Hematopoietic multipotent progenitor cell treated with erythropoietin and hydrocortisone succinate and interleukin-3 and kit ligand, for 8 days (in vitro differentiated cells): ENCODE data around the gene PPFIBP1.
"Not testable (repeated sequence)": the region's sequence is repeated elsewhere in the genome, so short reads cannot be mapped to it uniquely, and the experiment has no call there.

ENCODE experiments used
- DNase-seq: peaks from one replicate; pipeline ENCODE4 v3.0.0-alpha.2; 2015

PPFIBP1 gene

DNA sequence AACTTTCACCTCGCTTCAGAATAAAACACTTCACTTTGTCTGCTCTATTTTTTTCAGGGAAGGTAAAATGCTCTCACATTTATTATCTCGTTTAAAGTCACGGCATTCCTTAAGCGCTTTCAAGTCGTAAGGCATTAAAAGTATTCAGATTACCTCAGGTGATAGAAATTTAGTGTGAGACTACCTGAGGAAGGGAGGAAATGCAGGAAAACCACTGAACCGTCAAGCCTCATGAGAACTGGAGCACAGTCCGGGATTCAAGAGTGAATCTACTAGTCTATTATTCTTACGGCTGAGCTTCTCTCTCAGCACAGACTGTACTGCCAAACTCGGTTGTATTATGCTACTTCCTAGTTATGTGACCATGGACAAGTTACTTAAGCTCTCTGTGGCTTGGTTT is 8.3 kb upstream of the PPFIBP1 start:
- DNase-seq = no peak

DNA sequence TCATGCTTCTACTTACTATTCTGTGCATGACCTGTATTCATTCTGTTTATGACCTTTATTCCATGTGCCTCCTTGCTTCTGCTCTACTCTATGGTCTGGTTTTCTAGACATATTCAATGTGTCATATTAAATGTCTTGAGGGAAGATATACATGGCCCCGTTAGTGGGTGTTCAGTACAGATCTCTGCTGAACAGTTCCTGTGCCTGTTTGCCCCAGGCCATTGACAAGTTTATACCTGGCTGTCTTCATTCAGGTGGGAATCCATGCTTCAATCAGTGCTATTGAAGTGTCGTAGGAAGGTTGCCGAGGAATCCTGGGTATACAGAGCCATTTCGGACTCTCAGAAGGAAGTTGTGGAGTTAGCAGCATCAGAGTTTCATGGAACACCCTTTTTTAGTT is 7.4 kb upstream of the PPFIBP1 start:
- DNase-seq = no peak

- no peak for DNase-seq
These were observed 6.5 kb upstream of the PPFIBP1 start for GRCh38 chr12:27517546-27517945.

DNA sequence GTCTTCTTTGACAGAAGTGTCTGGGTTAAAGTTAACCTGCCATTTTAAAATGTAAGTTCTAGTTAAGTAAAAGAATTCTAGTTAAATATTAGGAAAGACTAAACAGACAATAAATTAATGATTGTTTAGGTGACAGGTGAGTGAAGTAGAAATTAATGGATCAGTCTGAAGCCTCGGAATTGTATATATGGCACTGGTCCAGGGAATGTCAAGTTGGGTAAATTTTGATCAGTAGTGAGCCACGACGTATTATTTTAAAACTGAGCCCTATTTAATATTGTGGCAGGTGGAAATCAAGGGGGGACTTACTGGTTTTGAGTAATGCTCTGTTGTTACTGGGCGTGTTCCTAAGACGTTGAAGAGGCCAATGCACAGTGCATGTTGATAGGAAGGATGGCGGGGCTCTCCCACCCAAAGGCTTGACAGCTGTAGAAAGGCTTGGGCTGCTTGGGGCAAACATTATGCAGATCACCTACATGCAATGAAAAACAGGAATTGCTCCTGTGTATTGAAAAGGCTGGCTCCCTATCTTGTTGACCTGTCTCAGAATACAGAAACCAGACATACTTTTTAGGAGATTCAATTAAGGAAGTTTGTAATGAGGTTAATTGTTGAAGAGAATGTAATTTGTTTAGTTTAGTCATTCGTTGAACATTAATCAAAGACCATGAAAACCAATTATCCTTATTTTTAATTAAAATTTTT is 5.9 kb upstream of the PPFIBP1 start:
- DNase-seq = no peak

DNA sequence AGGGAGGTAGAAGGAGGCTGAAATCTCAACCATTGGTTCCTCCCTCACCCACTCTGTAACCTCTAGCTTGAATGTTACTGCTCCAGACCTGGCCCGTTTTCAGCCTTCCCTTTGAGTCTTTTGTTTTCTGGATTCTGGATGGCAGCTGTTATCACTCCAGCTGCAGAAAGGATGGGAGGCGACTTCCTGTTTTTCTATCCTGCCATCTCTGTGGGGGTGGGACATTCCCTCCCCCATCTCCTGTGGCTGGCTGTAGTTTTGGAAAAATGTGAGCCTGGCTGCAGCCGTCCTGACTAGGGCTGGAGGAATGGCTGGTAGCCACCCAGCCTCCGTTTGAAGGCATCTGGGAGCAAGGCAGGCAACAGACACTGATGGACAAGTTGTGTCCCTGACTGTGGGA is 2.9 kb upstream of the PPFIBP1 start:
- DNase-seq = no peak

DNA sequence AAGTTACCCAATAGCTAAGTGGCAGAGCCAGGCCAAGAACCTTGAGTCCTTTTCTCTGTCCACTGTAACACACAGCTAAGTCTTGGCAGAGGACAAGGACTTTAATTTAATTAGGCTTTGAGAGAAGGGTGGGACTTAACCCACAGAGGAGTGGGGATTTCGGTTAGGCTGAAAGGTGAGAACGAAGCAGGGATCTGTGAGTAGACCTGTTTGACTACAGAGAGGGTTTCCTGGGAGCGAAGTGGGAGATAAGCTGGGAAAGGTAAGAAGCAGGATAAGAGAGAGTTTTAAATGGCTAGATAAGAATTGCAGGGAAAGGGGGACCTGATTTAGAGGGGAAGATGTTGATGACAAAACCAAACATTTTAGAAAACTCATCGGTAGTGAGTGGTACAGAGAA is 2.0 kb upstream of the PPFIBP1 start:
- DNase-seq = no peak

DNA sequence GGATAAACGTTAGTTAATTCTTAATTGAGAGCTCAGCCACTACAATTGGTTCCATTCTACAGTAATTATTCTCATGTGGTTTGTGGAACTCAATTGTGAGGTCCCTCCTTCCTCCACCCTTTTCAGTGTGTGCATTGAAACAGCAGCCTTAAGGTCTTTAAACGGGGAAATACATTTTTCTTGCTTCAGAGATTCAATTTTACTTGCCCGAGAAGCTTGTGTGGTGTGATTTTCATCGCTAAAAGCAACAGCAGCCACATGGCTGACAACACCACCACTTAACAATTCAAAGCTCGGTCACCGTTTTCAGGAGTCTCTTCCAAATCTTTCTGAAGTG is 733 bp upstream of the PPFIBP1 start:
- no peak for DNase-seq

DNA sequence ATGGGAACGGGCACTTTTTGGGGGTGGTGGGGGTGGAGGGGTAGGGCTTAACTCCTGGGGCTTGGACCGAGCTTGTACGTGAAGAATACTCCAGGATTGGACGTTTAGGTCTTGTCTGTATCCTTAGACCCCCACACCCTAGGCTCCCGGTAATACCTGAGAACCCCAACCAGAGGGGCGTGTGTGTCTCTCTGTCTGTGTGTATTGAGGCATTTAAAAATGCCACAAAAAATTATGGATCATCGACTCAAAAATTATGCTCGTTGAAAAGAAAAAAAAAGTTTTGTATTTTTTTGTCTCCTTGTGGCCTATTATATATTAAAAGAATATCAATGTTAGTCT is 459 bp downstream of the PPFIBP1 start:
- DNase-seq = no peak

DNA sequence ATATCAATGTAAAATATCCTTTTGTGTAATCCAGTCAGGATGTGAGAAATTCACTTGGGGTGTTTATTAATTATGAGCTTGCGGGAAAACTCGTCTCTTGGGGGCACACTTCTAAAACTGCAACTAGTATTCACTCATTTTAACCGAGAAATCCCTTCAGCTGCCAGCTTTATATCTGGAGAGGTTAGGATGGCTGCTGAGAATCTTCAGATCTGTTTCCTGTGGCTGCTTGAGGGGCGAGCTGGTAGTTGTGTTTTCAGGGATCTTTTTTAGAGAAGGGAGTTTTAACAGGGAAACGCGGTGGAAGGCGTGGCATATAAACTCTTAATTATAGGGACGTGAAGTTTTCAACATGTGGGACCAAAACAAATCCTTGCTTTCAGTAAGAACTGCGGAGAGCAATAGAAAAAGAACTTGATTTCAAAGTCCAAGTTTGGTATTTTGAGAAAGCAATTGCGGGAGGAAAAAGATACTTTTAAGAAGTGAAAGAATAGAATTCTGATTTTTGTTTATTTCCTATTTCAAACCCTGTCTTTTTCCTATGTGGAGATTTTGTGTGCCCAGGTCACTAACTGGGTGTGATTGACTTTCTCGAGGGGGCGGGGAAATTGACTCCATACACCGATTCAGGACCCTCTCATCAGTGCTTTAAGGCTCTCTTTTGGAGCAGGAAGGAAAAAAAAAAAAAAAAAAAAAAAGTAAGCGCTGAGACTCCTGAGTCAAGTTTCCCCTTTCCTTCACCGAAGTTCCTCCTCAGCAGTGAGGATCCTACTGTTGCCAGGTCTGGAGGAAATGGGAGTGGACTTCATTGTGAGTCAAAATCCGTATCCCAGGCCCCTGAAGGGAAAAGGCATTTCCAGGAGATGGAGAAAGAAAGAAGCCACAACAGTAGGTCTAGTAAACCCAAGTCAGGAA is 1.1 kb downstream of the PPFIBP1 start:
- DNase-seq = peak; percentile 20

GRCh38 chr12:27527512-27527911 is 3.5 kb downstream of the PPFIBP1 start:
- no peak for DNase-seq

DNA sequence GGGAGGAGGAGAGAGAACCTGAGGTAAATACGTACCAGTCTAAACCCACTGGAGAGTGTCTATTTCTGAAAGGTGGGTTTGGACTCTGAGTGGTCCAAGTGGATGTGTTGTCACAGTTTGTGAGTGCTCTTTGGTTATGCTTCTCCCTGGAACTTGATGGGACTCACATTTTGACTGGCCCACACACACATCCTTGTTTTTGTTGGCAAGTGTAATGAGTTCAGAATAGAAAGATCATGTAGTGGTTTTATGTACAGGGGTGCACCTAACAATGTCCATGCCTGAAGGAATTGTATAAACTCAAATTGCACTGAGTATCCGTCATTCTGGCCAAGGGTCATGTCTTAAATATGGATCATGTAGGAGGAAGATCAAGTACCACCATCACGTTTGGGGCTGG is 4.8 kb downstream of the PPFIBP1 start:
- no peak for DNase-seq

- DNase-seq = no peak
These were observed 6.3 kb downstream of the PPFIBP1 start for GRCh38 chr12:27530157-27530922.

DNA sequence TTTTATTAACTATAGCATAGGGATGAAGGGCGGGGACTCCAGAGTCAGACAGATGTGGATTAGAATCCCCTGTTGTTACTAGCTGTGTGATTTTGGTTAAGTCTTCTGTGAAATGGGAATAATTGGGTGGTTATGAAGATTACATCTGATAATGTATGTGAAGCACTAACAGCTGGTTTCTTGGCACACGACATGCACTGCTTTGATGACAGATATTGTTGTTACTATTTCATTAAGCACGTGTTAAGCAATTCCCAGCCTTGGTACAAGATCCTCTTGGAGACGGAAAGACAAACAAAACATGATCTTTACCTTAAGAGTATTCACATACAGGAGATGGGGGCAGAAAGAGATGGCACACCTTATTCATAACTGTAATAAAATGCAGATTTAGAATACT is 7.9 kb downstream of the PPFIBP1 start:
- DNase-seq = no peak

- no peak for DNase-seq
These were observed 10.2 kb downstream of the PPFIBP1 start for GRCh38 chr12:27534060-27534764.

- no peak for DNase-seq
These were observed 10.8 kb downstream of the PPFIBP1 start for GRCh38 chr12:27534765-27535161.

DNA sequence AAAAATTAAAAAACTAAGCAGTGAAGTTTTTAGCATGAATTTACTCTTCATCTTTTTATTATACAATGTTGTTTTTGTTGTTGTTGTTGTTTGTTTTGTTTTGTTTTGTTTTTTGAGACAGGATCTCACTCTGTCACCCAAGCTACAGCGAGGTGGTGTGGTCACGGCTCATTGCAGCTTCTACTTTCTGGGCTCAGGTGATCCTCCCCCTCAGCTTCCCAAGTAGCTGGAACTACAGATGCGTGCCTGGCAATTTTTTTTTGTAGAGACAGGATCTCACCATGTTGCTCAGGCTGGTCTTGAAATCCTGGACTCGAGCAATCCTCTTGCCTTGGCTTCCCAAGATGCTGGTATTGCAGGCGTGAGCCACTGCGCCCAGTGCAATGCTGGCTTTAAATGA is 11.3 kb downstream of the PPFIBP1 start:
- DNase-seq = no peak

GRCh38 chr12:27537855-27538675 is 14.1 kb downstream of the PPFIBP1 start:
- DNase-seq = no peak

DNA sequence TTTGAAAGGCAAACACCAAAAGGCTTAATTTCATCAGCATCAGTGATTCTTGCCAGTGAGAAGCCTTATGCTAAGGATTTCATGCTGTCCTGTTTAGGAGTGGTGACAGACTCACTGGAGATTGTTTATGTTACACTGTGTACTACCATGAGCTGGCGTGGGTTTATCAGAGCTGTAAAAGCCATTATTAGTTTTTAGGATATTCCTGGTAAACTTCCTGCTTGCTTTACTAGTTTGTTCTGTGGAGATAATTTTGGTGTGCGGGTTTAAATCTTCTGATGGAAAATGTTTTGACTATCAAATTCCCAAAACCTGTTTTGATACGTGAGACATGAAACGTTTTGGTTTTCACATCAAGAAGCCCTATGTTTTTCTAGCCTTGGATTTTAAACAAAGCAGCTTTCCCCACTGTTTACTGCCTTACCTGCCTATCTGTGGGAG is 15.2 kb downstream of the PPFIBP1 start:
- no peak for DNase-seq

GRCh38 chr12:27541031-27541719 is 17.2 kb downstream of the PPFIBP1 start:
- DNase-seq = no peak

GRCh38 chr12:27542628-27543027 is 18.6 kb downstream of the PPFIBP1 start:
- no peak for DNase-seq

DNA sequence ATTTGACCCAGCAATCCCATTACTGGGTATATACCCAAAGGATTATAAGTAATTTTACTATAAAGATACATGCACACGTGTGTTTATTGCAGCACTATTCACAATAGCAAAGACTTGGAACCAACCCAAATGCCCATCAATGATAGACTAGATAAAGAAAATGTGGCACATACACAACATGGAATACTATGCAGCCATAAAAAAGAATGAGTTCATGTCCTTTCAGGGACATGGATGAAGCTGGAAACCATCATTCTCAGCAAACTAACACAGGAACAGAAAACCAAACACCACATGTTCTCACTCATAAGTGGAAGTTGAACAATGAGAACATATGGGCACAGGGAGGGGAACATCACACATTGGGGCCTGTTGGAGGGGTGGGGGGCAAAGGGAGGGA is 20.9 kb downstream of the PPFIBP1 start:
- DNase-seq = not testable (repeated sequence)

- DNase-seq = no peak
These were observed 21.7 kb downstream of the PPFIBP1 start for GRCh38 chr12:27545665-27546064.
